Measurements from ENCODE around the gene MYOT. TPM values are rescaled to one million over a fixed set of nuclear protein-coding genes. Genes with fewer than 3 reads are reported as not detected.

The MYOT gene, protein sequence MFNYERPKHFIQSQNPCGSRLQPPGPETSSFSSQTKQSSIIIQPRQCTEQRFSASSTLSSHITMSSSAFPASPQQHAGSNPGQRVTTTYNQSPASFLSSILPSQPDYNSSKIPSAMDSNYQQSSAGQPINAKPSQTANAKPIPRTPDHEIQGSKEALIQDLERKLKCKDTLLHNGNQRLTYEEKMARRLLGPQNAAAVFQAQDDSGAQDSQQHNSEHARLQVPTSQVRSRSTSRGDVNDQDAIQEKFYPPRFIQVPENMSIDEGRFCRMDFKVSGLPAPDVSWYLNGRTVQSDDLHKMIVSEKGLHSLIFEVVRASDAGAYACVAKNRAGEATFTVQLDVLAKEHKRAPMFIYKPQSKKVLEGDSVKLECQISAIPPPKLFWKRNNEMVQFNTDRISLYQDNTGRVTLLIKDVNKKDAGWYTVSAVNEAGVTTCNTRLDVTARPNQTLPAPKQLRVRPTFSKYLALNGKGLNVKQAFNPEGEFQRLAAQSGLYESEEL
- 1.3 TPM for polyA plus RNA-seq (2013)

DNA sequence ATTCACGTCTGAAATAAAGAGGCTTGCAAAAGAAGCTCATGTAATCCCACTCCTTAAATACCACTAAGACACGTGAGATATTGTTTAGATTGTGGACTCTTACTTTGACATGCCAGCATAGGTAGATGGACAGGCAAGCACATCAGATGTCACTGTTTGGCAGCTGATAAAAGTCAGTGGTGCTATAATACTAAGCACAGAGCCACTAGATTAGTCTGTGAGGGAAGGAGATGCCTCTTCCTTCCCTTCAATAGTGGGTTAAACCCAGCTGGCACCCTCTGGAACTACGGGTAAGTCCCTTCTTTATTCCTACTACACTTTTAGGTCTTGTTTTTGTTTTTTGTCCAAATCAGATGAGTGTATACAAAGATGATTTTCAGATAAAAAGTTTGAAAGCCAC lies at the start of gene MYOT:
Gene MYOT, plus strand, starts transcription at position 197 of the 400 bp plus-strand sequence. CDS start 2,792 bp downstream, outside the sequence.
- ChIA-PET CTCF (no interaction called here), POLR2A (no interaction called here)
- WGBS (ENCODE audit: insufficient coverage) = 100% methylated on average over 2 of the region's 3 CpGs
- Histone ChIP-seq H3K36me3 (ENCODE audit: control insufficient read depth in 4 of 4, insufficient read depth in 4 of 4, low read length in 3 of 4) (peaks cover 0 to 2% (median 0%) of the 10 kb centered on the region in 4 experiments), H3K9me3 (ENCODE audit: control extremely low read depth in 1 of 5, control insufficient read depth in 4 of 5, insufficient read depth in 2 of 5, low read depth in 1 of 5, low read length in 4 of 5) (no peaks in the 10 kb centered on the region), H3K4me3 (ENCODE audit: control insufficient read depth in 1 of 7, extremely low read depth in 1 of 7, insufficient read depth in 4 of 7, low read depth in 2 of 7, low read length in 6 of 7) (no peak within 1 kb of the TSS), H3K27me3 (replicated peaks in 2 of 5; ENCODE audit: control insufficient read depth in 4 of 5, insufficient read depth in 5 of 5, low read length in 4 of 5) (no peaks in the 10 kb centered on the region), H3K27ac (ENCODE audit: insufficient read depth in 1 of 2, low read depth in 1 of 2, low read length in 2 of 2, poor library complexity in 1 of 2, severe bottlenecking in 2 of 2) (no peak within 1 kb of the TSS), H3K4me1 (ENCODE audit: control extremely low read depth in 1 of 4, control insufficient read depth in 4 of 4, insufficient read depth in 4 of 4, low read length in 3 of 4) (no peaks in the 10 kb centered on the region)
- DNase-seq = no peak

DNA sequence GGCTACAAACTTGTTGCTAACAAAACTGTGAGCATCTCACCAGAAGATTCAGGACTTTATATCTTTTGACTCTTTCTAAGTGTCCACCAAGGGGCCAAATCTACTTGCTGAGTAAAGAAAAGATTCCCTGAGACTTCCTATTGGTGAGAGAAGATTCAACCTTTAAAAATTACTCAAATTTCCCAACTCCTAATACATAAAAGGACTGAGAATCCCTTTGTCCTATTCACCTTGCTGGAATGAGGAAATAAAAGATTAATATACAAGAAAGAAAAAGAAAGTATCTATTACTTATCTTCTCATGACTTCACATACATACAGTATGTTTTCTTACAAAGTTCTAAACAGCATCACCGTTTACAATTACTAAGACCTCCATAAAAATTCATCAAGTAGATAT lies 47.9 kb upstream of the MYOT start:
- H3K36me3 ChIP-seq (ENCODE audit: control insufficient read depth in 4 of 4, insufficient read depth in 4 of 4, low read length in 3 of 4) = no peaks in the 10 kb centered on the region
- no peaks in the 10 kb centered on the region for H3K27me3 ChIP-seq (replicated peaks in 2 of 5; ENCODE audit: control insufficient read depth in 4 of 5, insufficient read depth in 5 of 5, low read length in 4 of 5)
- no peak overlapping the region for H3K4me3 ChIP-seq (ENCODE audit: control insufficient read depth in 1 of 7, extremely low read depth in 1 of 7, insufficient read depth in 4 of 7, low read depth in 2 of 7, low read length in 6 of 7)
- H3K27ac ChIP-seq (ENCODE audit: insufficient read depth in 1 of 2, low read depth in 1 of 2, low read length in 2 of 2, poor library complexity in 1 of 2, severe bottlenecking in 2 of 2) = no peak overlapping the region
- ChIA-PET POLR2A (no interaction called here), CTCF (interaction anchor here (0.9 to 1.8 kb wide), 3 partner anchors 8 to 40 kb away, joined by 3 to 7 read pairs (median 7); no protein-coding TSS in a partner anchor)
- H3K4me1 ChIP-seq (ENCODE audit: control extremely low read depth in 1 of 4, control insufficient read depth in 4 of 4, insufficient read depth in 4 of 4, low read length in 3 of 4) = no peaks in the 10 kb centered on the region
- WGBS (ENCODE audit: insufficient coverage) = no CpG with 5 or more reads among the region's 1 CpG
- DNase-seq = no peak
- H3K9me3 ChIP-seq (ENCODE audit: control extremely low read depth in 1 of 5, control insufficient read depth in 4 of 5, insufficient read depth in 2 of 5, low read depth in 1 of 5, low read length in 4 of 5) = no peaks in the 10 kb centered on the region

DNA sequence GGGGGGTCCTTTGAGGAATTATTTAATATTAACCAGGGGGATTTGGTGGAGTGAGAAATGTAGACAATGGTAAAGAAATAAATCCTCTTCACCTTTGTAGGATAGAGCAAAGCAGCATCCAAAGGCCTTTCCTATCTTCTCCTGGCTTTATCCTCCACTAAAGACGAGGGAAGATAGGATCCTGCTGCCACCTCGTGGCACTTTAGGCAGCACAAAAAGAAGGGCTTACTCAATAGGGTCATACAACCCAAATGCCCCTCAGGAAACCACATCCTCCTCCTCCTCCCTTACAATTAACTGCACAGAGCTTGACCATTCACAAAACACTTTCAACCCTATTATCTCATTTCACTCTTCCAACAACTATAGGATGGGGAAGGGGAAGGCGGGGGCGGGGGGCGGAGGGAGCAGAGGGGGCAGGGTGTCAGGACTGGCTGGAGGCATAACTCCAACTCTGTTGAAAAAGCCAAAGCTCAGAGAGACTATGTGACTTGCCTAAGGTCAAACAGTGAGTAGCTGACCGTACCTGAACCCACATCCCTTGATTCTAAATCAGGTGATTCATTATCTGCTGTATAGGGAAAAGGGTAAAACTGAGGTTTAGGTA lies 45.4 kb upstream of the MYOT start:
- peak; percentile 19 to 55 (median 34) for DNase-seq
- no peaks in the 10 kb centered on the region for H3K27me3 ChIP-seq (replicated peaks in 2 of 5; ENCODE audit: control insufficient read depth in 4 of 5, insufficient read depth in 5 of 5, low read length in 4 of 5)
- H3K4me3 ChIP-seq (ENCODE audit: control insufficient read depth in 1 of 7, extremely low read depth in 1 of 7, insufficient read depth in 4 of 7, low read depth in 2 of 7, low read length in 6 of 7) = no peak overlapping the region
- peaks cover 0 to 7% (median 1%) of the 10 kb centered on the region in 5 experiments for H3K9me3 ChIP-seq (ENCODE audit: control extremely low read depth in 1 of 5, control insufficient read depth in 4 of 5, insufficient read depth in 2 of 5, low read depth in 1 of 5, low read length in 4 of 5)
- WGBS (ENCODE audit: insufficient coverage) = 61% methylated on average over 3 of the region's 6 CpGs
- CTCF ChIA-PET = interaction anchor here (0.5 to 2.1 kb wide), 9 partner anchors 9 to 192 kb away, joined by 3 to 11 read pairs (median 4); no protein-coding TSS in a partner anchor
- H3K4me1 ChIP-seq (ENCODE audit: control extremely low read depth in 1 of 4, control insufficient read depth in 4 of 4, insufficient read depth in 4 of 4, low read length in 3 of 4) = no peaks in the 10 kb centered on the region
- peaks cover 0 to 3% (median 0%) of the 10 kb centered on the region in 4 experiments for H3K36me3 ChIP-seq (ENCODE audit: control insufficient read depth in 4 of 4, insufficient read depth in 4 of 4, low read length in 3 of 4)
- no peak overlapping the region for H3K27ac ChIP-seq (ENCODE audit: insufficient read depth in 1 of 2, low read depth in 1 of 2, low read length in 2 of 2, poor library complexity in 1 of 2, severe bottlenecking in 2 of 2)
- POLR2A ChIA-PET = no interaction called here

DNA sequence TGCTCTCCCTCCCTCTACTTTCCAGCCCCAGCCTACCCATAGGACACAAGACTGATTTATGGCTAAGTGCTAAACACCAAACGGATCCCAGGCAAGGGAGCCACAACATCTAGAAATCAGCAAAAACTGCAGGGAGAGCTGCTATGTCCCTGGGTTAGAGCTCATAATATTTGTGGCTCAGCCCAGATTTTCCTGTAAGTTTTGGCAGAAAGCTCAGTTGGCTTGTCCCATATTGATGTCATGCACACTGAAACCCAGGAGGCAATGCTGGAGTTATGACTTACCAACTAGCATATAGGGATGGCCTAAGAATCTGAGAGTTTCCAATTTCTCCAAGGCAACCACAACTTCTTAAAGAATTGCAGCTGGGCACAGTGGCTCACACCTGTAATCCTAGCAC lies 44.7 kb upstream of the MYOT start:
- Histone ChIP-seq H3K27me3 (replicated peaks in 2 of 5; ENCODE audit: control insufficient read depth in 4 of 5, insufficient read depth in 5 of 5, low read length in 4 of 5) (no peaks in the 10 kb centered on the region), H3K27ac (ENCODE audit: insufficient read depth in 1 of 2, low read depth in 1 of 2, low read length in 2 of 2, poor library complexity in 1 of 2, severe bottlenecking in 2 of 2) (no peak overlapping the region), H3K36me3 (ENCODE audit: control insufficient read depth in 4 of 4, insufficient read depth in 4 of 4, low read length in 3 of 4) (peaks cover 0 to 3% (median 0%) of the 10 kb centered on the region in 4 experiments), H3K9me3 (ENCODE audit: control extremely low read depth in 1 of 5, control insufficient read depth in 4 of 5, insufficient read depth in 2 of 5, low read depth in 1 of 5, low read length in 4 of 5) (peaks cover 0 to 7% (median 1%) of the 10 kb centered on the region in 5 experiments), H3K4me1 (ENCODE audit: control extremely low read depth in 1 of 4, control insufficient read depth in 4 of 4, insufficient read depth in 4 of 4, low read length in 3 of 4) (no peaks in the 10 kb centered on the region), H3K4me3 (ENCODE audit: control insufficient read depth in 1 of 7, extremely low read depth in 1 of 7, insufficient read depth in 4 of 7, low read depth in 2 of 7, low read length in 6 of 7) (no peak overlapping the region)
- DNase-seq = no peak
- ChIA-PET POLR2A (no interaction called here), CTCF (interaction anchor here (0.9 to 2.1 kb wide), 8 partner anchors 10 to 193 kb away, joined by 3 to 11 read pairs (median 4); no protein-coding TSS in a partner anchor)
- WGBS (ENCODE audit: insufficient coverage) = 92% methylated on average over 1 of the region's 1 CpG

DNA sequence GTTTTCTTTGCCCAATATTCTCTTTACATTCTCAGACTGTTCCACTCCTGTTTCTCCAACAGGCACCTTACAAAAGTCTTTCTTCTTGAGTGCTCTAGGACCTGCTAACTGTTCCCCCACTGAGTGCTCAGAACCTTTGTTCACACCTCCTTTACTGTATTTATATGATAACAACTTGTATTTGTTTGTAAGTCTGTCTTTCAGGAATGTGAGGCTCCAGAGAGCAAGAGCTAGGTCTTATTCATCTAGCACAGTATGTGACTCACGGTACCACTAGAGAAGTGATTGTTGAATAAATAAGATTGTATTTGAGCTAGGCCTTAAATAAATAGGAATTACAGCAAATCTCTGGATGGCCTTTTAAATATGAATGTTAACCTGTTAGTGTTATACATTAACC lies 42.5 kb upstream of the MYOT start:
- ChIA-PET POLR2A (no interaction called here), CTCF (interaction anchor here (0.8 to 2.2 kb wide), 6 partner anchors 17 to 108 kb away, joined by 3 to 6 read pairs (median 4); no protein-coding TSS in a partner anchor)
- DNase-seq = no peak
- no CpG with 5 or more reads among the region's 1 CpG for WGBS (ENCODE audit: insufficient coverage)
- Histone ChIP-seq H3K9me3 (ENCODE audit: control extremely low read depth in 1 of 5, control insufficient read depth in 4 of 5, insufficient read depth in 2 of 5, low read depth in 1 of 5, low read length in 4 of 5) (peaks cover 0 to 7% (median 1%) of the 10 kb centered on the region in 5 experiments), H3K4me3 (ENCODE audit: control insufficient read depth in 1 of 7, extremely low read depth in 1 of 7, insufficient read depth in 4 of 7, low read depth in 2 of 7, low read length in 6 of 7) (no peak overlapping the region), H3K4me1 (ENCODE audit: control extremely low read depth in 1 of 4, control insufficient read depth in 4 of 4, insufficient read depth in 4 of 4, low read length in 3 of 4) (no peaks in the 10 kb centered on the region), H3K27ac (ENCODE audit: insufficient read depth in 1 of 2, low read depth in 1 of 2, low read length in 2 of 2, poor library complexity in 1 of 2, severe bottlenecking in 2 of 2) (no peak overlapping the region), H3K27me3 (replicated peaks in 2 of 5; ENCODE audit: control insufficient read depth in 4 of 5, insufficient read depth in 5 of 5, low read length in 4 of 5) (no peaks in the 10 kb centered on the region), H3K36me3 (ENCODE audit: control insufficient read depth in 4 of 4, insufficient read depth in 4 of 4, low read length in 3 of 4) (peaks cover 0 to 3% (median 0%) of the 10 kb centered on the region in 4 experiments)

DNA sequence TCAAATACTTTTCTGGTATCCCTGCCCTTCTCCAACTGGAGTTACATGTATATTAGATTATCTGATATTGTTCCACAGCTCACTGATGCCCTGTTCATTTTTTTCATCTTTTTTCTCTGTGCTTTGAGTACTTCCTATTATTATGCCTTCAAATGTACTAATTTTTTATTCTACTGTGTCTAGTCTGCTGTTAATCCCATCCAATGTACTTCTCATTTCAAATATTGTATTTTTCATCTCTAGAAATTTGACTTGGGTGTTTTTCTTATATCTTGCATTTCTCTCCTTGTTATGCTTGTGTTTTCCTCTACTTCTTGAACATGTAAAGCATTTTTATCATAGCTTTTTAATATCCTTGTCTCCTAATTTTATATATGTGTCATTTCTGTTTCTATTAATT lies 41.6 kb upstream of the MYOT start:
- CTCF ChIA-PET = interaction anchor here (0.6 to 2.2 kb wide), 5 partner anchors 22 to 107 kb away, joined by 3 to 5 read pairs (median 3); no protein-coding TSS in a partner anchor
- Histone ChIP-seq H3K4me1 (ENCODE audit: control extremely low read depth in 1 of 4, control insufficient read depth in 4 of 4, insufficient read depth in 4 of 4, low read length in 3 of 4) (no peaks in the 10 kb centered on the region), H3K9me3 (ENCODE audit: control extremely low read depth in 1 of 5, control insufficient read depth in 4 of 5, insufficient read depth in 2 of 5, low read depth in 1 of 5, low read length in 4 of 5) (peaks cover 0 to 7% (median 1%) of the 10 kb centered on the region in 5 experiments), H3K27me3 (replicated peaks in 2 of 5; ENCODE audit: control insufficient read depth in 4 of 5, insufficient read depth in 5 of 5, low read length in 4 of 5) (no peaks in the 10 kb centered on the region), H3K4me3 (ENCODE audit: control insufficient read depth in 1 of 7, extremely low read depth in 1 of 7, insufficient read depth in 4 of 7, low read depth in 2 of 7, low read length in 6 of 7) (no peak overlapping the region), H3K36me3 (ENCODE audit: control insufficient read depth in 4 of 4, insufficient read depth in 4 of 4, low read length in 3 of 4) (peaks cover 0 to 3% (median 0%) of the 10 kb centered on the region in 4 experiments), H3K27ac (ENCODE audit: insufficient read depth in 1 of 2, low read depth in 1 of 2, low read length in 2 of 2, poor library complexity in 1 of 2, severe bottlenecking in 2 of 2) (no peak overlapping the region)
- no peak for DNase-seq
- POLR2A ChIA-PET = no interaction called here

All from common myeloid progenitor, CD34-positive (primary cell).